Medulla oblongata (tissue), 1 donor: ENCODE data around the gene OSBPL1A.

Experiments
- DNase-seq: peaks from one replicate; pipeline ENCODE4 v3.0.0-alpha.2; 2015; ENCODE audit errors: extremely low spot score

The OSBPL1A gene

GRCh38 chr18:24341361-24341760, 56.3 kb downstream of the OSBPL1A start:
- DNase-seq: no peak

GRCh38 chr18:24333084-24333483, 64.5 kb downstream of the OSBPL1A start:
- no peak for DNase-seq

GRCh38 chr18:24326211-24326610, 71.4 kb downstream of the OSBPL1A start:
- no peak for DNase-seq

- no peak for DNase-seq
These were observed 75.0 kb downstream of the OSBPL1A start for GRCh38 chr18:24322584-24323136.

- no peak for DNase-seq
These were observed 76.6 kb downstream of the OSBPL1A start for GRCh38 chr18:24321071-24321470.

- no peak for DNase-seq
These were observed 77.9 kb downstream of the OSBPL1A start for GRCh38 chr18:24319757-24320156.

GRCh38 chr18:24317370-24317769, 80.3 kb downstream of the OSBPL1A start:
- DNase-seq: no peak

- DNase-seq: no peak
These were observed 82.5 kb downstream of the OSBPL1A start for GRCh38 chr18:24315170-24315569.

GRCh38 chr18:24306201-24306600, 91.4 kb downstream of the OSBPL1A start:
- no peak for DNase-seq

GRCh38 chr18:24300703-24301102, 96.9 kb downstream of the OSBPL1A start:
- DNase-seq: no peak

- DNase-seq: no peak
These were observed 101.3 kb downstream of the OSBPL1A start for GRCh38 chr18:24296276-24296675.

GRCh38 chr18:24293254-24293653, 104.4 kb downstream of the OSBPL1A start:
- DNase-seq: no peak

GRCh38 chr18:24278591-24278990, 119.0 kb downstream of the OSBPL1A start:
- no peak for DNase-seq

GRCh38 chr18:24277516-24278195, 120.0 kb downstream of the OSBPL1A start:
- DNase-seq: no peak

- no peak for DNase-seq
These were observed 120.6 kb downstream of the OSBPL1A start for GRCh38 chr18:24276994-24277393.

GRCh38 chr18:24274837-24275236, 122.8 kb downstream of the OSBPL1A start:
- peak; percentile 53 for DNase-seq

GRCh38 chr18:24273596-24273995, 124.0 kb downstream of the OSBPL1A start:
- no peak for DNase-seq

GRCh38 chr18:24272229-24272525, 125.4 kb downstream of the OSBPL1A start:
- DNase-seq: peak; percentile 75

GRCh38 chr18:24271381-24272228, 126.0 kb downstream of the OSBPL1A start:
- peak; percentile 58 for DNase-seq

GRCh38 chr18:24270937-24271380, 126.7 kb downstream of the OSBPL1A start:
- peak; percentile 80 for DNase-seq

GRCh38 chr18:24270358-24270936, 127.2 kb downstream of the OSBPL1A start:
- DNase-seq: peak; percentile 40

GRCh38 chr18:24268784-24269550, 128.7 kb downstream of the OSBPL1A start:
- DNase-seq: peak; percentile 15
